ENCODE measurements around the gene FAM221B. TPM values are rescaled to one million over a fixed set of nuclear protein-coding genes. Genes with fewer than 3 reads are reported as not detected.

Gene FAM221B
- polyA plus RNA-seq (2013, experiment 1 of 4) = not detected
- 0.39 TPM for polyA plus RNA-seq (2013, experiment 2 of 4)
- 0.80 TPM for polyA plus RNA-seq (2013, experiment 3 of 4)
- polyA plus RNA-seq (2013, experiment 4 of 4) = 0.45 TPM

GRCh38 chr9:35828716-35829083 is at the start of gene FAM221B:
Gene FAM221B (minus strand): TSS chr9:35828732. CDS start chr9:35826161, 2,571 bp downstream.
- no peaks in the 10 kb centered on the region for H3K9me3 ChIP-seq (ENCODE audit: control insufficient read depth, low read length)
- H3K27me3 ChIP-seq (ENCODE audit: control insufficient read depth, insufficient read depth, low read length, poor library complexity, severe bottlenecking) = no peaks in the 10 kb centered on the region
- WGBS, 2 experiments = 7 to 12% methylated on average over 21 of the region's 21 CpGs
- no peaks in the 10 kb centered on the region for H3K36me3 ChIP-seq (ENCODE audit: control insufficient read depth, insufficient read depth, low read length)
- H3K4me3 ChIP-seq (ENCODE audit: insufficient read depth, low read depth, low read length) = peak within 1 kb of the TSS; percentile 63
- H3K4me1 ChIP-seq (ENCODE audit: control insufficient read depth, insufficient read depth, low read length) = peaks cover 10% of the 10 kb centered on the region
- H3K27ac ChIP-seq (ENCODE audit: insufficient read depth, low read depth, low read length, poor library complexity, severe bottlenecking) = peak within 1 kb of the TSS; percentile 68

GRCh38 chr9:35872505-35872904 is 44.0 kb upstream of the FAM221B start:
- no peaks in the 10 kb centered on the region for H3K9me3 ChIP-seq (ENCODE audit: control insufficient read depth, low read length)
- H3K27ac ChIP-seq (ENCODE audit: insufficient read depth, low read depth, low read length, poor library complexity, severe bottlenecking) = no peak overlapping the region
- no peak overlapping the region for H3K4me3 ChIP-seq (ENCODE audit: insufficient read depth, low read depth, low read length)
- no peaks in the 10 kb centered on the region for H3K4me1 ChIP-seq (ENCODE audit: control insufficient read depth, insufficient read depth, low read length)
- H3K27me3 ChIP-seq (ENCODE audit: control insufficient read depth, insufficient read depth, low read length, poor library complexity, severe bottlenecking) = no peaks in the 10 kb centered on the region
- no peaks in the 10 kb centered on the region for H3K36me3 ChIP-seq (ENCODE audit: control insufficient read depth, insufficient read depth, low read length)
- WGBS, 2 experiments = 93% methylated on average over 2 of the region's 3 CpGs; no CpG with 5 or more reads in 1 of the 2 experiments

GRCh38 chr9:35871545-35871944 is 43.0 kb upstream of the FAM221B start:
- Histone ChIP-seq H3K27ac (ENCODE audit: insufficient read depth, low read depth, low read length, poor library complexity, severe bottlenecking) (no peak overlapping the region), H3K36me3 (ENCODE audit: control insufficient read depth, insufficient read depth, low read length) (no peaks in the 10 kb centered on the region), H3K27me3 (ENCODE audit: control insufficient read depth, insufficient read depth, low read length, poor library complexity, severe bottlenecking) (no peaks in the 10 kb centered on the region), H3K4me3 (ENCODE audit: insufficient read depth, low read depth, low read length) (no peak overlapping the region), H3K9me3 (ENCODE audit: control insufficient read depth, low read length) (no peaks in the 10 kb centered on the region), H3K4me1 (ENCODE audit: control insufficient read depth, insufficient read depth, low read length) (no peaks in the 10 kb centered on the region)
- WGBS, 2 experiments = 86 to 89% methylated on average over 3 of the region's 3 CpGs

- Histone ChIP-seq H3K27me3 (ENCODE audit: control insufficient read depth, insufficient read depth, low read length, poor library complexity, severe bottlenecking) (no peaks in the 10 kb centered on the region), H3K27ac (ENCODE audit: insufficient read depth, low read depth, low read length, poor library complexity, severe bottlenecking) (no peak within 1 kb of the TSS), H3K4me3 (ENCODE audit: insufficient read depth, low read depth, low read length) (no peak within 1 kb of the TSS), H3K9me3 (ENCODE audit: control insufficient read depth, low read length) (no peaks in the 10 kb centered on the region), H3K4me1 (ENCODE audit: control insufficient read depth, insufficient read depth, low read length) (no peaks in the 10 kb centered on the region), H3K36me3 (ENCODE audit: control insufficient read depth, insufficient read depth, low read length) (no peaks in the 10 kb centered on the region)
- 90 to 95% methylated on average over 8 of the region's 8 CpGs for whole genome bisulfite sequencing, 2 experiments
Measured at GRCh38 chr9:35870351-35870923, 41.9 kb upstream of the FAM221B start, which contains the start of gene OR13J1. Gene OR13J1 (minus strand): TSS chr9:35870401. CDS start chr9:35870401, 0 bp downstream.

- H3K27ac ChIP-seq (ENCODE audit: insufficient read depth, low read depth, low read length, poor library complexity, severe bottlenecking) = no peak overlapping the region
- WGBS, 2 experiments = 94 to 95% methylated on average over 19 of the region's 19 CpGs
- H3K27me3 ChIP-seq (ENCODE audit: control insufficient read depth, insufficient read depth, low read length, poor library complexity, severe bottlenecking) = no peaks in the 10 kb centered on the region
- no peaks in the 10 kb centered on the region for H3K36me3 ChIP-seq (ENCODE audit: control insufficient read depth, insufficient read depth, low read length)
- H3K4me1 ChIP-seq (ENCODE audit: control insufficient read depth, insufficient read depth, low read length) = no peaks in the 10 kb centered on the region
- H3K9me3 ChIP-seq (ENCODE audit: control insufficient read depth, low read length) = no peaks in the 10 kb centered on the region
- H3K4me3 ChIP-seq (ENCODE audit: insufficient read depth, low read depth, low read length) = no peak overlapping the region
Measured at GRCh38 chr9:35869621-35870216, 41.2 kb upstream of the FAM221B start.

- no peaks in the 10 kb centered on the region for H3K4me1 ChIP-seq (ENCODE audit: control insufficient read depth, insufficient read depth, low read length)
- H3K27me3 ChIP-seq (ENCODE audit: control insufficient read depth, insufficient read depth, low read length, poor library complexity, severe bottlenecking) = no peaks in the 10 kb centered on the region
- H3K4me3 ChIP-seq (ENCODE audit: insufficient read depth, low read depth, low read length) = no peak overlapping the region
- WGBS, 2 experiments = 72 to 77% methylated on average over 2 of the region's 2 CpGs
- H3K36me3 ChIP-seq (ENCODE audit: control insufficient read depth, insufficient read depth, low read length) = no peaks in the 10 kb centered on the region
- H3K27ac ChIP-seq (ENCODE audit: insufficient read depth, low read depth, low read length, poor library complexity, severe bottlenecking) = no peak overlapping the region
- no peaks in the 10 kb centered on the region for H3K9me3 ChIP-seq (ENCODE audit: control insufficient read depth, low read length)
Measured at GRCh38 chr9:35868933-35869332, 40.4 kb upstream of the FAM221B start.

GRCh38 chr9:35867538-35867937 is 39.0 kb upstream of the FAM221B start:
- Histone ChIP-seq H3K36me3 (ENCODE audit: control insufficient read depth, insufficient read depth, low read length) (no peaks in the 10 kb centered on the region), H3K27ac (ENCODE audit: insufficient read depth, low read depth, low read length, poor library complexity, severe bottlenecking) (no peak overlapping the region), H3K27me3 (ENCODE audit: control insufficient read depth, insufficient read depth, low read length, poor library complexity, severe bottlenecking) (no peaks in the 10 kb centered on the region), H3K4me3 (ENCODE audit: insufficient read depth, low read depth, low read length) (no peak overlapping the region), H3K4me1 (ENCODE audit: control insufficient read depth, insufficient read depth, low read length) (no peaks in the 10 kb centered on the region), H3K9me3 (ENCODE audit: control insufficient read depth, low read length) (no peaks in the 10 kb centered on the region)
- 94% methylated on average over 4 of the region's 4 CpGs for WGBS, 2 experiments

- Histone ChIP-seq H3K4me3 (ENCODE audit: insufficient read depth, low read depth, low read length) (no peak overlapping the region), H3K9me3 (ENCODE audit: control insufficient read depth, low read length) (no peaks in the 10 kb centered on the region), H3K27ac (ENCODE audit: insufficient read depth, low read depth, low read length, poor library complexity, severe bottlenecking) (no peak overlapping the region), H3K27me3 (ENCODE audit: control insufficient read depth, insufficient read depth, low read length, poor library complexity, severe bottlenecking) (no peaks in the 10 kb centered on the region), H3K4me1 (ENCODE audit: control insufficient read depth, insufficient read depth, low read length) (no peaks in the 10 kb centered on the region), H3K36me3 (ENCODE audit: control insufficient read depth, insufficient read depth, low read length) (no peaks in the 10 kb centered on the region)
- 88 to 89% methylated on average over 8 of the region's 8 CpGs for WGBS, 2 experiments
Measured at GRCh38 chr9:35864695-35865255, 36.2 kb upstream of the FAM221B start.

- WGBS, 2 experiments = 79 to 80% methylated on average over 8 of the region's 8 CpGs
Measured at GRCh38 chr9:35863583-35863982, 35.1 kb upstream of the FAM221B start.

GRCh38 chr9:35862328-35862727 is 33.8 kb upstream of the FAM221B start:
- Histone ChIP-seq H3K27me3 (ENCODE audit: control insufficient read depth, insufficient read depth, low read length, poor library complexity, severe bottlenecking) (no peaks in the 10 kb centered on the region), H3K4me1 (ENCODE audit: control insufficient read depth, insufficient read depth, low read length) (no peaks in the 10 kb centered on the region), H3K36me3 (ENCODE audit: control insufficient read depth, insufficient read depth, low read length) (no peaks in the 10 kb centered on the region), H3K27ac (ENCODE audit: insufficient read depth, low read depth, low read length, poor library complexity, severe bottlenecking) (no peak overlapping the region), H3K9me3 (ENCODE audit: control insufficient read depth, low read length) (no peaks in the 10 kb centered on the region), H3K4me3 (ENCODE audit: insufficient read depth, low read depth, low read length) (no peak overlapping the region)
- 91 to 92% methylated on average over 4 of the region's 4 CpGs for WGBS, 2 experiments

More at GRCh38 chr9:35863583-35863982, 35.1 kb upstream of the FAM221B start:
- no peaks in the 10 kb centered on the region for H3K27me3 ChIP-seq (ENCODE audit: control insufficient read depth, insufficient read depth, low read length, poor library complexity, severe bottlenecking)
- no peaks in the 10 kb centered on the region for H3K4me1 ChIP-seq (ENCODE audit: control insufficient read depth, insufficient read depth, low read length)
- H3K27ac ChIP-seq (ENCODE audit: insufficient read depth, low read depth, low read length, poor library complexity, severe bottlenecking) = no peak overlapping the region
- no peaks in the 10 kb centered on the region for H3K9me3 ChIP-seq (ENCODE audit: control insufficient read depth, low read length)
- no peaks in the 10 kb centered on the region for H3K36me3 ChIP-seq (ENCODE audit: control insufficient read depth, insufficient read depth, low read length)
- no peak overlapping the region for H3K4me3 ChIP-seq (ENCODE audit: insufficient read depth, low read depth, low read length)

Data from ectodermal cell (in vitro differentiated cells).